Activated T-cell treated with anti-CD3 and anti-CD28 coated beads, Interleukin-2, amount 50 U/mL, for 72 hours (primary cell): ENCODE results near the gene FAM124A. TPM values are rescaled to one million over a fixed set of nuclear protein-coding genes. Genes with fewer than 3 reads are reported as not detected.

Source experiments
- ATAC-seq, 2 donors: fragments of 150-1000 bp; cut with Tn5 transposase; replicated peaks in 1 of 2; 2 replicates each; pipeline ENCODE4 v1.10.0; 2021; ENCODE audit warnings: moderate library complexity in 2 of 2, mild to moderate bottlenecking in 1 of 2
- DNase-seq, 2 donors: peaks; one replicate each; pipeline ENCODE4 v3.0.0; 2021 to 2022; ENCODE audit warnings: mixed read lengths in 1 of 2
- H3K27ac Mint-ChIP-seq: one replicate; pipeline ENCODE4 v1.8.0; 2022; ENCODE audit warnings: mild to moderate bottlenecking, moderate library complexity, mixed read lengths
- H3K27me3 Mint-ChIP-seq: one replicate; pipeline ENCODE4 v1.8.0; 2022; ENCODE audit warnings: low read depth, mixed read lengths
- H3K36me3 Mint-ChIP-seq, 2 donors: one replicate each; pipeline ENCODE4 v1.8.0; 2022; ENCODE audit warnings: mixed read lengths in 2 of 2, mild to moderate bottlenecking in 1 of 2; ENCODE audit not compliant: insufficient read depth in 2 of 2
- H3K4me1 Mint-ChIP-seq: one replicate; pipeline ENCODE4 v1.8.0; 2022; ENCODE audit warnings: low read depth, mixed read lengths
- H3K4me3 Mint-ChIP-seq, 2 donors: one replicate each; pipeline ENCODE4 v1.8.0; 2022; ENCODE audit warnings: mild to moderate bottlenecking in 2 of 2, mixed read lengths in 2 of 2, moderate library complexity in 2 of 2
- H3K9me3 Mint-ChIP-seq, 2 donors: one replicate each; pipeline ENCODE4 v1.8.0; 2022; ENCODE audit warnings: mixed read lengths in 2 of 2
- total RNA-seq, 2 donors: library from RNA; stranded (reverse); gene quantifications; one replicate each; pipeline ENCODE4 v1.2.3, GENCODE V29; 2022

Gene FAM124A
- total RNA-seq, 2 donors from 2014 or later, result 0.19 to 0.35 TPM

- no peak overlapping the region for H3K4me3 Mint-ChIP-seq
- H3K4me1 Mint-ChIP-seq, result no peaks in the 10 kb centered on the region
- no peaks in the 10 kb centered on the region for H3K36me3 Mint-ChIP-seq
- no peaks in the 10 kb centered on the region for H3K9me3 Mint-ChIP-seq
- H3K27ac Mint-ChIP-seq, result no peak overlapping the region
- H3K27me3 Mint-ChIP-seq, result peaks cover 34% of the 10 kb centered on the region
- DNase-seq (no peak), ATAC-seq (no peak)
Observed at GRCh38 chr13:51237386-51237785, 15.2 kb downstream of the FAM124A start.

GRCh38 chr13:51237887-51238286, 15.7 kb downstream of the FAM124A start:
- H3K9me3 Mint-ChIP-seq, result no peaks in the 10 kb centered on the region
- no peaks in the 10 kb centered on the region for H3K36me3 Mint-ChIP-seq
- ATAC-seq (no peak), DNase-seq (no peak)
- H3K4me1 Mint-ChIP-seq, result no peaks in the 10 kb centered on the region
- peaks cover 30% of the 10 kb centered on the region for H3K27me3 Mint-ChIP-seq
- H3K27ac Mint-ChIP-seq, result no peak overlapping the region
- H3K4me3 Mint-ChIP-seq, result no peak overlapping the region

- H3K27ac Mint-ChIP-seq, result no peak overlapping the region
- H3K36me3 Mint-ChIP-seq, result no peaks in the 10 kb centered on the region
- H3K27me3 Mint-ChIP-seq, result peaks cover 20% of the 10 kb centered on the region
- H3K9me3 Mint-ChIP-seq, result no peaks in the 10 kb centered on the region
- no peak overlapping the region for H3K4me3 Mint-ChIP-seq
- no peaks in the 10 kb centered on the region for H3K4me1 Mint-ChIP-seq
- DNase-seq (no peak), ATAC-seq (no peak)
Observed at GRCh38 chr13:51240178-51240577, 18.0 kb downstream of the FAM124A start.

- DNase-seq (no peak), ATAC-seq (no peak)
- no peak overlapping the region for H3K27ac Mint-ChIP-seq
Observed at GRCh38 chr13:51240958-51241357, 18.8 kb downstream of the FAM124A start.

GRCh38 chr13:51241720-51242119, 19.5 kb downstream of the FAM124A start:
- H3K9me3 Mint-ChIP-seq, result no peaks in the 10 kb centered on the region
- H3K4me1 Mint-ChIP-seq, result no peaks in the 10 kb centered on the region
- no peak for DNase-seq
- H3K27me3 Mint-ChIP-seq, result peaks cover 10% of the 10 kb centered on the region
- no peak for ATAC-seq
- no peak overlapping the region for H3K4me3 Mint-ChIP-seq
- H3K27ac Mint-ChIP-seq, result no peak overlapping the region
- H3K36me3 Mint-ChIP-seq, result no peaks in the 10 kb centered on the region

More at GRCh38 chr13:51240958-51241357, 18.8 kb downstream of the FAM124A start:
- H3K4me1 Mint-ChIP-seq, result no peaks in the 10 kb centered on the region
- no peaks in the 10 kb centered on the region for H3K36me3 Mint-ChIP-seq
- no peak overlapping the region for H3K4me3 Mint-ChIP-seq
- H3K9me3 Mint-ChIP-seq, result no peaks in the 10 kb centered on the region
- H3K27me3 Mint-ChIP-seq, result peaks cover 16% of the 10 kb centered on the region

- ATAC-seq (no peak), DNase-seq (no peak)
- H3K4me1 Mint-ChIP-seq, result no peaks in the 10 kb centered on the region
- no peaks in the 10 kb centered on the region for H3K36me3 Mint-ChIP-seq
- H3K27ac Mint-ChIP-seq, result no peak overlapping the region
- no peaks in the 10 kb centered on the region for H3K9me3 Mint-ChIP-seq
- peaks cover 10% of the 10 kb centered on the region for H3K27me3 Mint-ChIP-seq
- H3K4me3 Mint-ChIP-seq, result no peak overlapping the region
Observed at GRCh38 chr13:51243227-51243626, 21.0 kb downstream of the FAM124A start.

DNA sequence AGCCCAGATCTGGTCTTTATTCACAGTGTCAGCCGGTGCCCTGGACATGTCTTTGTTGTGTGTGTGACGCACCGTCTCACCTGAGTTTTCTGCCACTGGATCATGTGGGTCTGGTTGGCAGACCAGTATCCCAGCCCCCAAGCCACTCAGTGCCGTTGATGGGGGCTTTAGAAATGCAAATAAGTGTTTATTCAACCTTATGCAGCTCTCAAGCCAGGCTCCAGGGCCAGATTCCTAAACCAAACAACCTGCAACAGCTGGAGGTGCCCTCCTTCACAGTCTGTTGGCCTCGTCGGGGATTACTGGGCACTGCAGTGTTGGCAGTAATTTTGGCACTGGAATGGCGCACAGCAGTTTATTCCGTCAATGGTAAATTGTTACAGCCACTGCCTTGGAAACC, 21.6 kb downstream of the FAM124A start:
- Mint-ChIP-seq H3K9me3 (no peaks in the 10 kb centered on the region), H3K27me3 (peaks cover 10% of the 10 kb centered on the region), H3K36me3 (no peaks in the 10 kb centered on the region), H3K27ac (no peak overlapping the region), H3K4me1 (no peaks in the 10 kb centered on the region), H3K4me3 (no peak overlapping the region)
- ATAC-seq (no peak), DNase-seq (no peak)

DNA sequence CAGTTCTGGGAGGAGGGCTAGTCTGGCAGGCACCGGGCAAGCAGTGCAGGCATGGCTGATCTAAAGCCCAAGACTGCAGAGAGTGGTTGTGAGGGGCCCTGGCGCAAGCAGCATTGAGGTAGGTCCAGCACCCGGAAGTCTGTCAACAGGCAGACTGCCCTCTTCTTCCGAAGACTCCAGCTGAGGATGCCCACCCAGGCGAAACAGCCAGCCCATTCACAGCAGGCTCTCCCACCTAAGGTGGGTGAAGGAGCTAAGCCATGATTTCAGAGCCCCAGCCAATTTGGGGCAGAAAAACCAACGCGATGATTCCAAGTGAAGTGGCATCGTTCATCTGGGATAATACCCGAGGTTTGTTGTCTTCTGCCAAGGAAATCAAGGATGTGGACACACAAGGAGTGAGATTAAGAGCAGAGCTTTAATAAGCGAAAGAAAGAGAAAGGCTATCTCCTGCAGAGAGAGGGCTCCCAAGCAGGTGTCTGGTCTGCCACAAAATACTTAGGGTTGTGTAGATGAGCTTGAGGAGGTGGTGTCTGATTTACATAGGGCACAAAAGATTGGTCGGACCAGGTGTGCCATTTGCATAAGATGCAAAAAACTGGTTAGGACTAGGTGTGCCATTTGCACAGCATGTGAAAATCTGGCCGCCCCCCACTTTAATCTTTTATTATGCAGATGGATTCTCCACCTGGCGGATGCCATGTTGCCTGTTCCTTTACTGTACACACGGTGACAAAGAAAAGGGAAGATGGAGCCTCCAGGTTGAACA, 22.6 kb downstream of the FAM124A start:
- DNase-seq (no peak), ATAC-seq (no peak)
- Mint-ChIP-seq H3K9me3 (no peaks in the 10 kb centered on the region), H3K4me1 (no peaks in the 10 kb centered on the region), H3K27ac (no peak overlapping the region), H3K4me3 (no peak overlapping the region), H3K36me3 (no peaks in the 10 kb centered on the region), H3K27me3 (peaks cover 10% of the 10 kb centered on the region)

- H3K4me3 Mint-ChIP-seq, result no peak overlapping the region
- H3K27me3 Mint-ChIP-seq, result peaks cover 9% of the 10 kb centered on the region
- H3K27ac Mint-ChIP-seq, result no peak overlapping the region
- no peak for ATAC-seq
- H3K9me3 Mint-ChIP-seq, result no peaks in the 10 kb centered on the region
- H3K4me1 Mint-ChIP-seq, result no peaks in the 10 kb centered on the region
- no peak for DNase-seq
- H3K36me3 Mint-ChIP-seq, result no peaks in the 10 kb centered on the region
Observed at GRCh38 chr13:51245583-51245982, 23.4 kb downstream of the FAM124A start.

- no peak for ATAC-seq
- H3K4me1 Mint-ChIP-seq, result no peaks in the 10 kb centered on the region
Observed at GRCh38 chr13:51246025-51246417, 23.8 kb downstream of the FAM124A start.

DNA sequence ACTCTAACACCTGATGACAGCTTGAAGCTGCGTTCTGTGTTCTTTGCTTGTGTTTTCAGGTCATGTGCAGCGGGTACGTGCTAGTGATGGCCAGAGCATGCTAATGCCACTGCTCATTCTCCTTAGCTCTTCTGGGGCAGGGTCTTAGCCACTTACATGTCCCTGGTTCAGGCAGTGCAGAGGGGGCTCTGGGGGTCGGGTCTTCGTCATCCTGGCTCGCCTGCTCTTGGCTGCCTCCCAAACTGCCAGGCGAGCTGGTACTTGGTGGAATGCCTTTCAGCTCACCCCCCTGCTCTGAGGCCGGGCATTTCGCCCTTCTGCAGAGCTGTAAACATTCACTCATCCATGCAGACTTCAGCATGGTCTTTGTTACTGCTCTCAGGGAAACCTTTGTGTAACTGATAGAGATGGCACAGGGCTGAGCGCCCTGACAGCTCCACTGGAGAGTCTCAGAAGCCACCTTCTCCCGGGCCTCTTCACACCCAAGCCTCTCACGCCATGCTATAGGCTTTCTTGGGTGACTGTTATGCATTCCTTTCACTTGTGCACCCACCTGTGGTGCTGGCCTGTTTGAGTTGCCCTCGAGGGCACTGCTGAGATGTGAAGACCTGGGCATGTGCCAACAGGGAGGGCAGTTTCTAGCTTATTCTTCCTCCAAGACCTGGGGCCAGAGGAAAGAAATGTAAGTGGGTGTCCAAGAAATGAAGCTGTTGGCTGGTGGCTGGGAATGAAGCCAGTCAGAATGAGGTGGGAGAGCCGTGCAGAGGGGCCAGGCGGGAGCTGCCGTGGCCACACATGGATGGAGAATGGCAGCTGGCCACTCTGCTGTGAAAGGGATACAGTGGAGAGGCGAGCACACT, 24.4 kb downstream of the FAM124A start:
- no peaks in the 10 kb centered on the region for H3K4me1 Mint-ChIP-seq
- no peak overlapping the region for H3K27ac Mint-ChIP-seq
- no peak for ATAC-seq
- no peaks in the 10 kb centered on the region for H3K27me3 Mint-ChIP-seq
- H3K36me3 Mint-ChIP-seq, result no peaks in the 10 kb centered on the region
- DNase-seq, result no peak
- H3K9me3 Mint-ChIP-seq, result no peaks in the 10 kb centered on the region
- no peak overlapping the region for H3K4me3 Mint-ChIP-seq

More at GRCh38 chr13:51246025-51246417, 23.8 kb downstream of the FAM124A start:
- Mint-ChIP-seq H3K9me3 (no peaks in the 10 kb centered on the region), H3K36me3 (no peaks in the 10 kb centered on the region), H3K27ac (no peak overlapping the region), H3K4me3 (no peak overlapping the region), H3K27me3 (peaks cover 5% of the 10 kb centered on the region)
- DNase-seq, result no peak

- ATAC-seq (no peak), DNase-seq (no peak)
- Mint-ChIP-seq H3K27ac (no peak overlapping the region), H3K27me3 (no peaks in the 10 kb centered on the region), H3K4me1 (no peaks in the 10 kb centered on the region), H3K4me3 (no peak overlapping the region), H3K36me3 (no peaks in the 10 kb centered on the region), H3K9me3 (no peaks in the 10 kb centered on the region)
Observed at GRCh38 chr13:51249255-51249654, 27.1 kb downstream of the FAM124A start.
